ENCODE data around the gene AGBL4. TPM values are rescaled to one million over a fixed set of nuclear protein-coding genes. Genes with fewer than 3 reads are reported as not detected.

The AGBL4 gene
- total and polyA plus RNA-seq, 7 donors = 0.01 to 0.05 TPM; not detected in 5

DNA sequence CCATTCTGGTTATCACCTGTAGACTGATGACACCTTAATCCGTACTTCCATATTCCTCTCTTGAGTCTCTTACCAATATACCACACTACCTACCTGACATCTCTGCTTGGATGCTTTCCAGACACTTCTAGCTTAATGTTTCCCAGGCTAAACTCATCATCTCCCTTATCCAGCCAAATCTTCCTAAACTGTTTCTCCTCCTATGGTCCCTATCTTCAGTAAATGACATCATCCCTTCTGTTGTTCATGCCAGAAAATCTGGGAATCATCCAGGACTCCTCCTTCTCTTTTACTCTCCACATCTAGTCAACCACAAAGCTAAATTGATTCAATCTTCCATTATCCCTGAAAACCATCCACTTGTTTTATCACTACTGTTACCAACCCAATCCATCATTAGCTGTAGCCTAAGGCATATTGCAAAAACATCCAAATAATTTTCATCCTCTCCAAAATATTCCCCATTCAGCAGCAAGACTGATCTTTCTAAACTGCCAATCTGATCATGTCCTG is 783.0 kb downstream of the AGBL4 start:
- no peaks in the 10 kb centered on the region for H3K4me1 ChIP-seq
- H3K4me3 ChIP-seq = no peak overlapping the region
- H3K27ac ChIP-seq = no peak overlapping the region
- TF ChIP-seq, protein P1, sequence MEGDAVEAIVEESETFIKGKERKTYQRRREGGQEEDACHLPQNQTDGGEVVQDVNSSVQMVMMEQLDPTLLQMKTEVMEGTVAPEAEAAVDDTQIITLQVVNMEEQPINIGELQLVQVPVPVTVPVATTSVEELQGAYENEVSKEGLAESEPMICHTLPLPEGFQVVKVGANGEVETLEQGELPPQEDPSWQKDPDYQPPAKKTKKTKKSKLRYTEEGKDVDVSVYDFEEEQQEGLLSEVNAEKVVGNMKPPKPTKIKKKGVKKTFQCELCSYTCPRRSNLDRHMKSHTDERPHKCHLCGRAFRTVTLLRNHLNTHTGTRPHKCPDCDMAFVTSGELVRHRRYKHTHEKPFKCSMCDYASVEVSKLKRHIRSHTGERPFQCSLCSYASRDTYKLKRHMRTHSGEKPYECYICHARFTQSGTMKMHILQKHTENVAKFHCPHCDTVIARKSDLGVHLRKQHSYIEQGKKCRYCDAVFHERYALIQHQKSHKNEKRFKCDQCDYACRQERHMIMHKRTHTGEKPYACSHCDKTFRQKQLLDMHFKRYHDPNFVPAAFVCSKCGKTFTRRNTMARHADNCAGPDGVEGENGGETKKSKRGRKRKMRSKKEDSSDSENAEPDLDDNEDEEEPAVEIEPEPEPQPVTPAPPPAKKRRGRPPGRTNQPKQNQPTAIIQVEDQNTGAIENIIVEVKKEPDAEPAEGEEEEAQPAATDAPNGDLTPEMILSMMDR (IDR thresholded peaks at IDR 0.05) = no peak
- ATAC-seq (no peak), DNase-seq (no peak)
- H3K27me3 ChIP-seq (ENCODE audit: insufficient read depth in 3 of 3, low read length in 2 of 3) = no peaks in the 10 kb centered on the region
- intact Hi-C loops (cut with DNase I) = no loop called here
- no peaks in the 10 kb centered on the region for H3K36me3 ChIP-seq (ENCODE audit: insufficient read depth in 1 of 2, low read depth in 1 of 2)
- WGBS, 3 donors = 82 to 96% (median 93%) methylated on average over 1 of the region's 1 CpG
- no peaks in the 10 kb centered on the region for H3K9me3 ChIP-seq

DNA sequence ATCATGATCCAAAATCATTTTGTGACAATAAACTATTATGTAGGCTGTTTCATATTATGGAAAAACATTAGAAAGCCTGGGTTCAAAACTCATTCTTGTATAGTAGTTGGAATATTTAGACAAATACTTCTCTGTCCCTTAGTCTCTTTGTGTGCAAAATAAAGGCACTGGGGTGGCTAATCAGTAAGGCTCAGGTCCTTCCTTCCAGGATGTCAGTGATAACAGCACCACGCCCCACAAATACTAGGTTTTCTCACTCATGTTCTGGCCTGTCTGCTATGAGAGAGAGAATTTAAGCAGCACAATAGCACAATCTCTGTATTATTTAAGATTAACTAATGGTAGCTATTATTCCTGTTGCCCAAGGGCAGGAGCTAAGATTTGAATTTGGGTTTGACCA is 788.8 kb downstream of the AGBL4 start:
- ATAC-seq = no peak
- no peak overlapping the region for H3K4me3 ChIP-seq
- no peaks in the 10 kb centered on the region for H3K4me1 ChIP-seq
- TF ChIP-seq, protein P1 (IDR thresholded peaks at IDR 0.05) = no peak
- H3K36me3 ChIP-seq (ENCODE audit: insufficient read depth in 1 of 2, low read depth in 1 of 2) = no peaks in the 10 kb centered on the region
- intact Hi-C loops (cut with DNase I) = no loop called here
- DNase-seq = no peak
- no peaks in the 10 kb centered on the region for H3K27me3 ChIP-seq (ENCODE audit: insufficient read depth in 3 of 3, low read length in 2 of 3)
- 65 to 79% (median 78%) methylated on average over 1 of the region's 1 CpG for WGBS, 3 donors
- H3K27ac ChIP-seq = no peak overlapping the region
- no peaks in the 10 kb centered on the region for H3K9me3 ChIP-seq

DNA sequence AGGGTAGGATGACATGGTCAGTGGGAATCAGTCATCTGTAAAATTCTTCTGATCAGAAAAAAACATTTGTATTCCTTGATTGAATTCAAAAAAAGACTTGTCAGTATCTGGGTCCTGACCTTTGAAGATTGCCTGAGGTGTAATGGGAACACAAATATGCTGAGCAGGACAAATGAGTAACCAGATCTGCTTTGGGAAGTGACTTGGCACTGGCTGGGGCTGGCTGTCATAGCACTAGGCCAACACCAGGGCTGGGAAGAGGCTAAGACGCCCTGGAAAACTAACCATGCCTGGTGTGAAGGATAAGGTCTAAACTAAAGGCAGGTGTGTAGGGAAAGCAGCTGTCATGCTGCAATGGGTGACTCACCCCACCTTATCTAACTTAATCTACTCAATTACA is 794.2 kb downstream of the AGBL4 start:
- intact Hi-C loops (cut with DNase I) = no loop called here
- no peak overlapping the region for H3K27ac ChIP-seq
- no peaks in the 10 kb centered on the region for H3K27me3 ChIP-seq (ENCODE audit: insufficient read depth in 3 of 3, low read length in 2 of 3)
- no peaks in the 10 kb centered on the region for H3K4me1 ChIP-seq
- ATAC-seq (peak in 1 of 4 donors; percentile 54), DNase-seq (no peak)
- TF ChIP-seq, protein P1 (IDR thresholded peaks at IDR 0.05) = no peak
- H3K9me3 ChIP-seq = no peaks in the 10 kb centered on the region
- H3K4me3 ChIP-seq = no peak overlapping the region
- WGBS, 3 donors = 19 to 51% (median 45%) methylated on average over 1 of the region's 1 CpG
- H3K36me3 ChIP-seq (ENCODE audit: insufficient read depth in 1 of 2, low read depth in 1 of 2) = no peaks in the 10 kb centered on the region

DNA sequence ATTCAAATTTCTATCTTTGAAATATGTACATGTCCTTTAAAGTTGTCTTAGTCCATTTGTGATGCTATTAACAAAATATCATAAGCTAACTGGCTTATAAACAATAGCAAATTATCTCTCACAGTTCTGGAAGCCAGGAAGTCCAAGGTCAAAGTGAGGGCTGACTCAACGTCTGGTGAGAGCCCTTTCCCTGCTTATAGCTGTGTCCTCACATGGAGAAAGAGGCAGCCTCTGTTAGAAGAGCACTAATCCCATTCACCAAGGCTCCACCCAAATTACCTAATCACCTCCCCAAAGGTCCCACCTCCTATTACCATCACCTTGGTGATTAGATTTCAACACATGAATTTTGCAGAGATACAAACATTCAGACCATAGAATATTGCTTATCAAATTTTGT is 797.0 kb downstream of the AGBL4 start:
- intact Hi-C loops (cut with DNase I) = no loop called here
- DNase-seq (no peak), ATAC-seq (no peak)
- no peaks in the 10 kb centered on the region for H3K27me3 ChIP-seq (ENCODE audit: insufficient read depth in 3 of 3, low read length in 2 of 3)
- no peak overlapping the region for H3K4me3 ChIP-seq
- 19 to 27% (median 23%) methylated on average over 1 of the region's 1 CpG for WGBS, 3 donors
- no peak overlapping the region for H3K27ac ChIP-seq
- H3K9me3 ChIP-seq = no peaks in the 10 kb centered on the region
- no peaks in the 10 kb centered on the region for H3K36me3 ChIP-seq (ENCODE audit: insufficient read depth in 1 of 2, low read depth in 1 of 2)
- TF ChIP-seq, protein P1 (IDR thresholded peaks at IDR 0.05) = no peak
- H3K4me1 ChIP-seq = no peaks in the 10 kb centered on the region

DNA sequence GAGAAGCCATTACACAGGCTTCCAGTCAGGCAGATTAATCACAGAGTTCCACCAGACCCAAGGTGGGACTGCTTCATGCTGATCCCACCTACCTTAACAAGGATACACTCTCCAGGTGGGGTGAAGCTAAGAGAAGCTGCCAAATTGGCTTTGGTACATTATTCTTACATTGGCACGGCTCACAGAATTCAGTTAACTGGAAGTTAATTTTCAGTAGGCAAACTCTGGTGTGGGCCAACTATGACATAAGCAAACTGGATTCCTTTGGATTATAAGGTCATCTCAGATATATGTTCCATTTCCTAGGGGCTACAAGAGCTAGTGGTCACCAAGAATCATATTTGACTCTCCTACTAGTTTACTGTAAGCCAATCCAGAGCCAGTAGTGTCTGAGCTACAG is 798.3 kb downstream of the AGBL4 start:
- TF ChIP-seq, protein P1 (IDR thresholded peaks at IDR 0.05) = no peak
- whole genome bisulfite sequencing, 3 donors = 61 to 83% (median 79%) methylated on average over 1 of the region's 1 CpG

More for the DNA sequence above, 798.3 kb downstream of the AGBL4 start:
- Histone ChIP-seq H3K9me3 (no peaks in the 10 kb centered on the region), H3K27ac (no peak overlapping the region), H3K4me3 (no peak overlapping the region), H3K27me3 (ENCODE audit: insufficient read depth in 3 of 3, low read length in 2 of 3) (no peaks in the 10 kb centered on the region), H3K36me3 (ENCODE audit: insufficient read depth in 1 of 2, low read depth in 1 of 2) (no peaks in the 10 kb centered on the region), H3K4me1 (no peaks in the 10 kb centered on the region)
- ATAC-seq (no peak), DNase-seq (no peak)
- intact Hi-C loops (cut with DNase I) = no loop called here

All from psoas muscle (tissue), 8 donors.